COR-L47 (cell line): Measurements from ENCODE around the gene CPXM1.
"Not testable (repeated sequence)": the region's sequence is repeated elsewhere in the genome, so short reads cannot be mapped to it uniquely, and the experiment has no call there.

Experiments used
- DNase-seq: peaks from one replicate; lab custom pipeline; 2025; lab: John Stamatoyannopoulos, UW

The CPXM1 gene

DNA sequence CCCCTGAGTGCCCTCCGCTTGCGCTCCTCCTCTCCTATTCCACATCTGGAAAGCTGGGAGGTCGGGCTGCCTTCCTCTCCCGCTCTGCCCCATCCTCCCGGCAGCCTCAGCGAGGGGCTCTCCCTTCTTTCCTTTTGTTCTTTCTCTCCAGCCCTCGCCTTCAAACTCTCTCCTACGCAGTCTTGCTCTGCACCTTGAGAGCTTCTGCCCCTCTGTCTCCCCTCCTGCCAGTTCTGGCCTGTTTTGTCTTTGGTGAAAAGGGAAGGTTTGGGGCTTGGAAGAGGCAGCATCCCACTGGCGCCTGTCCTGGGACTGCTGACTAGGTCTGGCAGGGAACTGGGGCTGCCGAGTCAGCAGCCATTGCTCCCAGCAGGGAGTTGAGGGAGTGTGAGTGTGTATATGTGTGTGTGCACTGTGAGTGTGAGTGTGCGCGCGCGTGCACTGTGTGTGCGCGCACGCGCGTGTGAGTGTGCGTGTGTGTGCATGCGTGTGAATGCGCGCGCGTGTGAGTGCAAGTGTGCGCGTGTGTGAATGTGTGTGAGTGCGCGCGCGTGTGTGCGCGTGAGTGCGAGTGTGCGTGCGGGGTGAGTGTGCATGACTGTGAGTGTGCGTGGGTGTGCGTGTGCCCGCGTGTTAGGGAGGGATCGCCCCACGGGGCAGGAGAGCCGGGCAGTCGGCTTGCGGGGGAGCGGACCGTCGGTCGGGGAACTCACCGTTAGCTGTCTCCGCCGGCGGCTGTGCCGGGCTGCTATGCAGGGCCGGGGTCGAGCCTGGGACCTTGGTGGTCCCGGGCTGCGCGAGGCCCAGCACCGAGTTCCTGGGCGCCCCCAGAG, 523 bp downstream of the CPXM1 start:
- DNase-seq, result no peak

GRCh38 chr20:2799271-2799670, 1.2 kb downstream of the CPXM1 start:
- DNase-seq, result no peak

DNA sequence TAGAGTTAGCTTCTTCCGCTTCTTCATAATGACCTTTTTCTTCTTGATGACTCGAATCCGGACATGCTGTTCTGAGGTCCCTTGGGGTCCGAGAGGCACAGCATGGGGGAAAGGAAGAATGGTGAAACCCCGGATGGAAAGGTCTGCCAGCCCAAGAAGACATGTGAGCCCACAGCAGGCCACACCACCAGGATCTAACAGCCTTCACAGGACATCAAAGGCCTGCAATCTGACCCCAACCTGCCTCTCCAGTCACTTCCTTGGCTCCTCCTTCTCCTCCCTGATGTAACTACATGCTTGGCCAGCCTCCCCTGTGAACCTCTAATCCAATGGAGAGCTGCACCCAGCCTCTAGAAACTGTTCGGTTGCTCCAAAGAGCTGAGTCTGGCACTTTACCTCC, 1.6 kb downstream of the CPXM1 start:
- DNase-seq, result no peak

- no peak for DNase-seq
Measured at GRCh38 chr20:2798095-2798805, 2.2 kb downstream of the CPXM1 start.

- no peak for DNase-seq
Measured at GRCh38 chr20:2797136-2797983, 3.1 kb downstream of the CPXM1 start.

- DNase-seq, result no peak
Measured at GRCh38 chr20:2796011-2796660, 4.3 kb downstream of the CPXM1 start.

- DNase-seq, result no peak
Measured at GRCh38 chr20:2795451-2795850, 5.0 kb downstream of the CPXM1 start.

- no peak for DNase-seq
Measured at GRCh38 chr20:2794866-2795447, 5.5 kb downstream of the CPXM1 start.

GRCh38 chr20:2794202-2794748, 6.2 kb downstream of the CPXM1 start:
- DNase-seq, result no peak

DNA sequence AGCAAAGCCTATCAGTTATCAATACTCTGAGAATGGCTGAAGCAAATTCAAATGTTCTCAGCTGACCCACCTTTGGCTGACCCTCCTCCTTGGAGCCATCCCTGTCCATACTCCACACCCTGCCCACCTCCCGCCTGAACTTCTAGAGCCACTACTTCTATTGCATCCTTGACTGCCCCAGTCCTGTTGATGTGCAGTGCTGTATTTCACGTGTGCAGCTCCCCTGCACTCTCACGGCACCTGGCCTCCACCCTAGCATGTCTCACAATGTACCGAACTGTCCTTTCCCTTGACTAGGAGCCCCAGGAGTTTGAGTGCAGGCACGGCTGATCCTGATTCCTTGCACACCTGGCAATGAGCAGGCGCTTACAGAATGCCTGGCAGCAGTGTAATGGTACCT, 7.0 kb downstream of the CPXM1 start:
- no peak for DNase-seq

DNA sequence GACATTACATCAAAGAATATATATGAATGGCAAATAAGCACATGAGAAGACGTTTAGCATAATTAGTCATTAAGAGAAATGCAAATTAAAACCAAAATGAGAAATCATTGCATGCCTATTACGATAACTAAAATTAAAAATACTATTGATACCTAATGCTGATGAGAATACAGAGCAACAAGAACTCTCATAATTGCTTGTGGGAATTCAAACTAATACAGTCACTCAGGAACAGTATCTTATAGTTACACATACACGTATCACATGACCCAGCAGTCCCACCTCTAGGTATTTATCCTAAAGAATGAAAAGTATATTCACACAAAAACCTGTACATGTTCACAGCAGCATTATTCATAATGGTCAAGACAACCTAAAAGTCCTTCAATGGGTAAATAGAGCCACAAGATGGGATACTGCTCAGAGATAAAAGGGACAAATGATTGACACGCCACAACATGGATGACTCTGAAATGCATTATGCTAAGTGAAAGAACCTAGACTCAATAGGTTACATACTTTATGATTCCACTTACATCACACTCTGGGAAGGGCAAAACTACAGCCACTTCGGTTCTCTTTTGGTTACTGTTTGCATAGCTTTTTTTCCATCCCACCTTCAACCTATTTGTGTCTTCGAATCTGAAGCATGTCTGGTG, 16.4 kb downstream of the CPXM1 start:
- no peak for DNase-seq

DNA sequence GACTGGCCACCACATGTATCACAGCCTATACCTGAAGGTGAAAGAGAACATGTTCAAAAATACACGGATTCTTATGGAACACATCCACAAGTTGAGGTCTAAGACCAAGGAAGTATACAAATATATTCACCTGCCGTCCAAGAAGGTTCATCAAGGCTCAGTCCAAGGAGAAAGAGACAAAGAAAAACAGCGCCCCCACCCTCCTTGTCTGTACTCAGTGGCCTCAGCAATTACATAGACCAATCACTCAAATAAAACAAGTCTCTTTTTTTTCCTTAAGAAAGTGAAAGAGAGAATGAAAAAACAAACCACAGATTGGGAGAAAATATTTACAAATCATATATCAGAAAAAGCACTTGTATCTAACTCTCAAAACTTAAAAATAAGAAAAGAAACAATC, 19.5 kb downstream of the CPXM1 start:
- DNase-seq, result no peak

- DNase-seq, result no peak
Measured at GRCh38 chr20:2778602-2779321, 21.7 kb downstream of the CPXM1 start.

DNA sequence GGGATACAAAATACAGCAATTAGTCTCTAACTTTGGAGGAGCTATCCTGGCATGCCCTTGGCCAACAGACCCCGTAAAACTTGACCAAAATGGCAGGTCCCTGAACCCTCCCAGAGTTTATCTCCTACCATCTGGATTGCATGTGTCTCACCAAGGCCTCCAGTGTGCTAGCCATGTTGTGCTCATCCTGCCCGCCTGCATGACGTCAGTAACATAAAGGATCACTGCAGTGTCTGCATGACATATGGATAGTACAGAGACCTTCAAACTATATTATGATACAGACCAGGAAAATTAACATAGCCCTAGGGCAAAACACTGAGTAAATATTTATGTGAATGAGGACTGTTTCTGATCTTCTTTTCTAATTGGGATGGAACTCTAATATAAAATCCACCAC, 25.3 kb downstream of the CPXM1 start:
- no peak for DNase-seq

GRCh38 chr20:2773812-2774211, 26.6 kb downstream of the CPXM1 start:
- no peak for DNase-seq

DNA sequence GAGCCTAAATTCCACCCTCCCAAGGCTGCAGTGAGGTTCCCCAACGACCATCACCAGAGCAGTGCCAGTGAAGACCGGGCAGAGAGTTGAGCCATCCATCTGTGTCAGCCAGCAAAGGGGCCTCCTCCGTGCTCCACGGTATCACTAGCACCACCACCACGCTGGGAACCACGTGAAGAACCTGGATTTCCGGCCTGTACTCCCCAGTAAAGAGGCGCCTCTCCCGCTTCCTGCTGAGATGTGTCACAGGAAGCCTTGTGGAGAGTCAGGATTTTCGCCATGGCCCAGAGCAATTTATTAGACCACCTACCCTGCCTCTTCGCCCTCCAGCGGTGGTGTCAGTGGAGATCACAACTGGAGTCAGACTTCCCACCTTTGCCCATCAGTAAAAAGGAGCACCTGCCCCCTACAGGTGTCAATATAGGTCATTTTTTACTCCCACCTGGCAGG, 28.8 kb downstream of the CPXM1 start:
- no peak for DNase-seq

DNA sequence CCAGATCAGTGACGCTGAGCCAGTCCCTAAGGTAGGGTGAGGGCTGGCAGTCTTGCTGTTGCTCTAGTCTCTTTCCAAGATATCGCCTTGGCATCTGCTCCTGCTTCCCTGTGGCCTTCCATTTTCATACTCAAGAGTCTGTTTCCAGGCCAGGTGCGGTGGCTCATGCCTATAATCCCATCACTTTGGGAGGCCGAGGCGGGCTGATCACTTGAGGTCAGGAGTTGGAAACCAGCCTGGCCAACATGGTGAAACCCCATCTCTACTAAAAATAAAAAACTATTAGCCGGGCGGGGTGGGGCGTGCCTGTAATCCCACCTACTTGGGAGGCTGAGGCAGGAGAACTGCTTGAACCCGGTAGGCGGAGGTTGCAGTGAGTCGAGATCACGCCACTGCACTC, 30.3 kb downstream of the CPXM1 start:
- DNase-seq, result not testable (repeated sequence)

GRCh38 chr20:2768632-2769015, 31.8 kb downstream of the CPXM1 start:
- DNase-seq, result no peak

- DNase-seq, result no peak
Measured at GRCh38 chr20:2767768-2768631, 32.4 kb downstream of the CPXM1 start.
